Vagina (tissue), 2 donors: Measurements from ENCODE around the gene TUBB6. TPM values are rescaled to one million over a fixed set of nuclear protein-coding genes. Genes with fewer than 3 reads are reported as not detected.

Experiments used
- DNase-seq, 2 donors: peaks; one replicate each; pipeline ENCODE4 v3.0.0-alpha.2; 2017; ENCODE audit errors: extremely low spot score in 2 of 2
- H3K27ac ChIP-seq: fragments of 200-600 bp; sonication (generic); one replicate; pipeline ENCODE4 v1.5.1; 2019
- H3K27me3 ChIP-seq: fragments of 200-600 bp; sonication (generic); one replicate; pipeline ENCODE4 v1.5.1; 2019
- H3K36me3 ChIP-seq, 2 donors: fragments of 200-600 bp; sonication (generic); one replicate each; pipeline ENCODE4 v1.5.1; 2017 to 2019
- H3K4me1 ChIP-seq: fragments of 200-600 bp; sonication (generic); one replicate; pipeline ENCODE4 v1.5.1; 2019
- H3K4me3 ChIP-seq, 2 donors: fragments of 200-600 bp; sonication (generic); 1 replicate in 1 of 2; 2 replicates in 1 of 2; pipeline ENCODE4 v1.5.1; 2016 to 2019
- H3K9me3 ChIP-seq: fragments of 200-600 bp; sonication (generic); one replicate; pipeline ENCODE4 v1.5.1; 2019
- CTCF ChIP-seq, 3 experiments: fragments of 450-650 bp in 2 of 3; fragments of 200-600 bp in 1 of 3; sonication (generic) in 1 of 3; IDR thresholded peaks; one replicate each; pipeline ENCODE4 v1.5.1; 2017 to 2019; ENCODE audit warnings: antibody characterized with exemption in 3 of 3, mild to moderate bottlenecking in 2 of 3, moderate library complexity in 2 of 3
- POLR2A ChIP-seq, 2 donors: fragments of 450-650 bp; IDR thresholded peaks; one replicate each; pipeline ENCODE4 v1.6.1; 2017; ENCODE audit warnings: antibody characterized with exemption in 2 of 2, mild to moderate bottlenecking in 2 of 2, moderate library complexity in 2 of 2
- POLR2AphosphoS5 ChIP-seq, 2 donors: sonication (generic); formaldehyde crosslinking; IDR thresholded peaks; one replicate each; pipeline ENCODE4 v1.9.0; 2017; ENCODE audit warnings: antibody characterized with exemption in 2 of 2, mild to moderate bottlenecking in 2 of 2, low read depth in 1 of 2; ENCODE audit not compliant: insufficient read depth in 1 of 2
- intact Hi-C: fragments of 100-400 bp; cut with DNase I; formaldehyde crosslinking; loops from one replicate; pipeline ENCODE4 v1.15.1; 2023
- total RNA-seq: library from RNA; depleted of rRNA; stranded (reverse); fragments of >200 nt; gene quantifications from one replicate; pipeline ENCODE4 v1.2.3, GENCODE V29; 2016

The TUBB6 gene
- total RNA-seq, 1 donor from 2014 or later: 450 TPM

GRCh38 chr18:12302391-12303147, 5.5 kb upstream of the TUBB6 start:
- Histone ChIP-seq H3K36me3 (no peaks in the 10 kb centered on the region), H3K27ac (no peak overlapping the region), H3K4me3 (no peak overlapping the region), H3K9me3 (no peaks in the 10 kb centered on the region), H3K27me3 (no peaks in the 10 kb centered on the region), H3K4me1 (peaks cover 13% of the 10 kb centered on the region)
- TF ChIP-seq POLR2A (IDR thresholded peaks at IDR 0.05) (no peak), POLR2AphosphoS5 (IDR thresholded peaks at IDR 0.05; ENCODE audit: insufficient read depth in 1 of 2, low read depth in 1 of 2) (no peak), CTCF (IDR thresholded peaks at IDR 0.05) (no peak)
- peak in 1 of 2 donors; percentile 56 for DNase-seq
- intact Hi-C loops: no loop called here

- peaks cover 21% of the 10 kb centered on the region for H3K4me1 ChIP-seq
- intact Hi-C loops: loop anchor here (5.0 kb wide), 1 partner anchor 353 kb away; the partner anchor contains the start of gene SPIRE1
- H3K27me3 ChIP-seq: no peaks in the 10 kb centered on the region
- TF ChIP-seq POLR2A (IDR thresholded peaks at IDR 0.05): no peak
- no peak for TF ChIP-seq CTCF (IDR thresholded peaks at IDR 0.05)
- TF ChIP-seq POLR2AphosphoS5 (IDR thresholded peaks at IDR 0.05; ENCODE audit: insufficient read depth in 1 of 2, low read depth in 1 of 2): no peak
- no peak overlapping the region for H3K27ac ChIP-seq
- H3K9me3 ChIP-seq: no peaks in the 10 kb centered on the region
- no peaks in the 10 kb centered on the region for H3K36me3 ChIP-seq
- peak in 1 of 2 donors; percentile 67 for DNase-seq
- H3K4me3 ChIP-seq: no peak overlapping the region
Measured at GRCh38 chr18:12304351-12305210, 3.5 kb upstream of the TUBB6 start.

DNA sequence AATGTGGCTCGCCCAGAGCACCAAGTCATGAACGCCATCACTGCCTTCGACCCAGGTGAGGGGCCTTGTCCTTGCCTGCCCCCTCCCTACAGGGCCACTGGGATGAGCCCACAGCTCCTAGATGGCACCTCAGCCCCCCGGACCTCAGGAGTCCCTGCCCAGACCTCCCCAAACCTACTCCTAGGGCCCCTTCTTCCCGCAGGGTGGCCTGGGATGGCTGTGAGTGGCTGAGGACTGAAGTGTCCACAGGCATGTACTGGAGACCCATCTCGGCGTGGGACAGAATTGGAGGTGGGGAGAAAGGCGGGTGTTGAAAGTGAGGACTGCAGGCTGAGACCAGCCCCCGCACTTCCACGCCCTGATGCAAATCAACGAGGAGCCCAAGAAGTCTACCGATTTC, 2.8 kb upstream of the TUBB6 start:
- no peaks in the 10 kb centered on the region for H3K27me3 ChIP-seq
- intact Hi-C loops: loop anchor here (5.0 kb wide), 1 partner anchor 352 kb away; the partner anchor contains the start of gene SPIRE1
- H3K36me3 ChIP-seq: no peaks in the 10 kb centered on the region
- TF ChIP-seq POLR2A (IDR thresholded peaks at IDR 0.05) (no peak), POLR2AphosphoS5 (IDR thresholded peaks at IDR 0.05; ENCODE audit: insufficient read depth in 1 of 2, low read depth in 1 of 2) (no peak), CTCF (IDR thresholded peaks at IDR 0.05) (no peak)
- no peak overlapping the region for H3K4me3 ChIP-seq
- H3K27ac ChIP-seq: no peak overlapping the region
- H3K4me1 ChIP-seq: peaks cover 28% of the 10 kb centered on the region
- no peaks in the 10 kb centered on the region for H3K9me3 ChIP-seq
- DNase-seq: peak in 1 of 2 donors; percentile 79

GRCh38 chr18:12305930-12306629, 2.0 kb upstream of the TUBB6 start:
- TF ChIP-seq CTCF (IDR thresholded peaks at IDR 0.05) (no peak), POLR2AphosphoS5 (IDR thresholded peaks at IDR 0.05; ENCODE audit: insufficient read depth in 1 of 2, low read depth in 1 of 2) (no peak), POLR2A (IDR thresholded peaks at IDR 0.05) (no peak)
- H3K27ac ChIP-seq: peak overlapping the region; percentile 96
- peak overlapping the region in 1 of 2 donors; percentile 67 for H3K4me3 ChIP-seq
- DNase-seq: peak in 1 of 2 donors; percentile 83
- no peaks in the 10 kb centered on the region for H3K27me3 ChIP-seq
- intact Hi-C loops: loop anchor here (5.0 kb wide), 1 partner anchor 351 kb away; the partner anchor contains the start of gene SPIRE1
- H3K9me3 ChIP-seq: no peaks in the 10 kb centered on the region
- peaks cover 35% of the 10 kb centered on the region for H3K4me1 ChIP-seq
- H3K36me3 ChIP-seq: peaks cover 0 to 4% of the 10 kb centered on the region in 2 donors
